DOHH2 (cell line): ENCODE data around the gene N4BP2.

Source experiments
- EZH2phosphoT487 ChIP-seq: fragments of 200-600 bp; sonication (generic); IDR thresholded peaks from 2 replicates; pipeline ENCODE4 v1.6.1; 2017; ENCODE audit warnings: borderline replicate concordance, mild to moderate bottlenecking, antibody characterized with exemption, low read length, moderate library complexity, mixed read lengths
- TF ChIP-seq, protein P1 (sequence below): fragments of 200-600 bp; sonication (generic); IDR thresholded peaks from one replicate; pipeline ENCODE4 v1.5.1; 2014; ENCODE audit warnings: antibody characterized with exemption, mild to moderate bottlenecking, low read depth, low read length; ENCODE audit not compliant: poor library complexity, severe bottlenecking

DNA sequence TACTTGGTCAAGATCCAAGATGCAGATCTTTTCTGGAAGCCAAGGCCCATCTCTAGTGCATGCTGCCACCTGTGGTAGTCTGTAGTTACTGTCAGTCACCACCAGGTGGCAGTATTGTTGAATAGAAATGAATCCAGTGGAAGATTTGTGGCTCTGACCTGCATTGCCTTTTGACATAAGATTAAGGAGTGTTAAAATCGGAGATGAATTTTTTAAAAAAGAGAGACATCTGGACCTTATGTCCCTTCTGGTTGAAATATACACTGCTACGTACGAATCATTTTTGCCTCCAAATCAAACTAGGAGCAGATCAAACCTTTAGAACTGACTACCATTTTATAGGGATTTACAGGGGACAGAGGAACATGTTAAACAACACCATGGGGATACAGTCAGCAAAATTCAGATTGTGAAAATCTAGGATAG lies 93.3 kb downstream of the N4BP2 start:
- TF ChIP-seq, protein P1, sequence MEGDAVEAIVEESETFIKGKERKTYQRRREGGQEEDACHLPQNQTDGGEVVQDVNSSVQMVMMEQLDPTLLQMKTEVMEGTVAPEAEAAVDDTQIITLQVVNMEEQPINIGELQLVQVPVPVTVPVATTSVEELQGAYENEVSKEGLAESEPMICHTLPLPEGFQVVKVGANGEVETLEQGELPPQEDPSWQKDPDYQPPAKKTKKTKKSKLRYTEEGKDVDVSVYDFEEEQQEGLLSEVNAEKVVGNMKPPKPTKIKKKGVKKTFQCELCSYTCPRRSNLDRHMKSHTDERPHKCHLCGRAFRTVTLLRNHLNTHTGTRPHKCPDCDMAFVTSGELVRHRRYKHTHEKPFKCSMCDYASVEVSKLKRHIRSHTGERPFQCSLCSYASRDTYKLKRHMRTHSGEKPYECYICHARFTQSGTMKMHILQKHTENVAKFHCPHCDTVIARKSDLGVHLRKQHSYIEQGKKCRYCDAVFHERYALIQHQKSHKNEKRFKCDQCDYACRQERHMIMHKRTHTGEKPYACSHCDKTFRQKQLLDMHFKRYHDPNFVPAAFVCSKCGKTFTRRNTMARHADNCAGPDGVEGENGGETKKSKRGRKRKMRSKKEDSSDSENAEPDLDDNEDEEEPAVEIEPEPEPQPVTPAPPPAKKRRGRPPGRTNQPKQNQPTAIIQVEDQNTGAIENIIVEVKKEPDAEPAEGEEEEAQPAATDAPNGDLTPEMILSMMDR = peak; percentile 81
- no peak for TF ChIP-seq EZH2phosphoT487
